MCF 10A (cell line): ENCODE data around the gene NFAT5. TPM values are rescaled to one million over a fixed set of nuclear protein-coding genes. Genes with fewer than 3 reads are reported as not detected.

Experiments
- BruUV-seq: library from RNA; stranded (reverse); fragments of 400-500 nt; replicated peaks from 2 replicates; lab custom pipeline; 2021; lab: Mats Ljungman, UMichigan
- CTCF ChIA-PET: fragments of 300-600 bp; sonication (Branson Sonifier 250); formaldehyde crosslinking; extraction: SDS; loops from one replicate; lab custom pipeline; 2021; ENCODE audit warnings: antibody characterized with exemption, inconsistent platforms; lab: Yijun Ruan, JAX
- POLR2A ChIA-PET: fragments of 300-600, 350-650 bp; sonication (Branson Sonifier 250); formaldehyde crosslinking; extraction: SDS; loops from one replicate; lab custom pipeline; 2020; ENCODE audit warnings: antibody characterized with exemption, inconsistent platforms; lab: Yijun Ruan, JAX
- DNase-seq: peaks from one replicate; pipeline ENCODE4 v3.0.0-alpha.2; 2018; ENCODE audit not compliant: unreplicated experiment
- H3K27ac Mint-ChIP-seq: one replicate; pipeline ENCODE4 v1.8.0; 2022; ENCODE audit warnings: mild to moderate bottlenecking, low read depth, mixed read lengths; ENCODE audit not compliant: unreplicated experiment
- H3K27me3 Mint-ChIP-seq: one replicate; pipeline ENCODE4 v1.8.0; 2022; ENCODE audit warnings: mixed read lengths; ENCODE audit not compliant: insufficient read depth, unreplicated experiment
- H3K36me3 Mint-ChIP-seq: one replicate; pipeline ENCODE4 v1.8.0; 2022; ENCODE audit warnings: mild to moderate bottlenecking, moderate library complexity, mixed read lengths; ENCODE audit not compliant: insufficient read depth, unreplicated experiment
- H3K4me1 Mint-ChIP-seq: one replicate; pipeline ENCODE4 v1.8.0; 2022; ENCODE audit warnings: mixed read lengths; ENCODE audit not compliant: insufficient read depth, unreplicated experiment
- H3K4me3 Mint-ChIP-seq: one replicate; pipeline ENCODE4 v1.8.0; 2022; ENCODE audit warnings: mild to moderate bottlenecking, moderate library complexity, mixed read lengths; ENCODE audit not compliant: unreplicated experiment
- H3K9me3 Mint-ChIP-seq: one replicate; pipeline ENCODE4 v1.8.0; 2022; ENCODE audit warnings: mixed read lengths; ENCODE audit not compliant: unreplicated experiment
- CTCF ChIP-seq: fragments of 200-600 bp; IDR thresholded peaks from one replicate; pipeline ENCODE4 v1.8.0; 2022; ENCODE audit warnings: antibody characterized with exemption, mild to moderate bottlenecking; ENCODE audit not compliant: unreplicated experiment
- intact Hi-C: fragments of 100-400 bp; cut with micrococcal nuclease; formaldehyde crosslinking; loops from 2 replicates; pipeline ENCODE4 v1.14.1; 2022
- total RNA-seq: library from RNA; stranded (reverse); gene quantifications from 2 replicates; pipeline ENCODE4 v1.2.3, GENCODE V29; 2022

NFAT5 gene
- total RNA-seq, 1 experiment from 2014 or later: 46.4 TPM

GRCh38 chr16:69599731-69600130 lies 34.0 kb downstream of the NFAT5 start:
- Mint-ChIP-seq H3K4me1 (peaks cover 36% of the 10 kb centered on the region), H3K27ac (peak overlapping the region; percentile 2)
- TF ChIP-seq CTCF: no peak

DNA sequence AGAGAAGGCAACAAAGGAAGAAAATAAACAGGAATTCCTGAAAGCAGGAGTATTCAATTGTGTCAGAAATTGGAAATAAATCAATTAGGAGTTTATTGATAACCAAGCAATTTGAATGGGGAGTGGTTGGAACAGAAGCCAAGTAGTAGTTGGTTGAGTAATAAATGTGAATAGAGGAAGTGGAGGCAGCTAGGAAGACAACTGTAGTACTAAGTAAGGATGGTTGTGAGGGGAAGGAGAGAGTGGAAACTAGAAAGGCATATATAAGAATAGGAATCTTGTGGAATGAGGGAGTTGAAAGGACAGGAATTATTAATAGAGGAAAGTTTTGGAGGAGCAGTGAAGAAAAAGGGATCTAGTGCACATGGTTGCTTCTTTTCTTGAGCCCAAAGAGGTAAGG lies 34.4 kb downstream of the NFAT5 start:
- intact Hi-C loops: no loop called here
- H3K36me3 Mint-ChIP-seq: peaks cover 26% of the 10 kb centered on the region
- no peak for DNase-seq
- H3K27ac Mint-ChIP-seq: peak overlapping the region; percentile 20
- ChIA-PET POLR2A (no interaction called here), CTCF (interaction anchor here (0.8 kb wide), 1 partner anchor 445 kb away, joined by 3 read pairs; no protein-coding TSS in a partner anchor)
- no TSS peak for BruUV-seq
- H3K4me1 Mint-ChIP-seq: peaks cover 36% of the 10 kb centered on the region
- H3K4me3 Mint-ChIP-seq: no peak overlapping the region
- no peaks in the 10 kb centered on the region for H3K27me3 Mint-ChIP-seq
- TF ChIP-seq CTCF: no peak
- H3K9me3 Mint-ChIP-seq: no peaks in the 10 kb centered on the region

More at GRCh38 chr16:69599731-69600130, 34.0 kb downstream of the NFAT5 start:
- H3K9me3 Mint-ChIP-seq: no peaks in the 10 kb centered on the region
- no TSS peak for BruUV-seq
- no peak for DNase-seq
- H3K36me3 Mint-ChIP-seq: peaks cover 26% of the 10 kb centered on the region
- ChIA-PET POLR2A (interaction anchor here (1.2 kb wide), 1 partner anchor 32 kb away, joined by 3 read pairs; no protein-coding TSS in a partner anchor), CTCF (interaction anchor here (0.8 kb wide), 1 partner anchor 444 kb away, joined by 3 read pairs; no protein-coding TSS in a partner anchor)
- no peak overlapping the region for H3K4me3 Mint-ChIP-seq
- intact Hi-C loops: loop anchor here (5.0 kb wide), 1 partner anchor 262 kb away; the partner anchor contains the start of genes COG8 and NIP7
- no peaks in the 10 kb centered on the region for H3K27me3 Mint-ChIP-seq

DNA sequence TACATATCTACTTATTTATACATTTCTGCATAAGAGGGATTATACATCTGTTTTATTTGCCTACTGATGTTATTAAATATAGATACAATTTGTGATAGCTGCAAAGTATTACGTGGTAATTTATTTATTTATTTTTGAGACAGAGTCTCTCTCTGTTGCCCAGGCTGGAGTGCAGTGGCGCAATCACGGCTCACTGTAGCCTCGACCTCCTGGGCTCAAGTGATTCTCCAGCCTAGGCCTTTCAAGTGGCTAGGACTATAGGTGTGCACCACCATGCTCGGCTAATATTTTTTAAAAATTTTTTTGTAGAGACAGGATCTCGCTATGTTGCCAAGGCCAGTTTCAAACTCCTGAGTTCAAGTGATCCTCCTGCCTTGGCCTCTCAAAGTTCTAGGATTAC lies 35.5 kb downstream of the NFAT5 start:
- no peak for TF ChIP-seq CTCF

GRCh38 chr16:69606985-69607384 lies 41.2 kb downstream of the NFAT5 start:
- BruUV-seq: no TSS peak
- Mint-ChIP-seq H3K27ac (no peak overlapping the region), H3K36me3 (peaks cover 23% of the 10 kb centered on the region), H3K27me3 (no peaks in the 10 kb centered on the region), H3K4me3 (no peak overlapping the region), H3K9me3 (no peaks in the 10 kb centered on the region), H3K4me1 (peaks cover 12% of the 10 kb centered on the region)
- intact Hi-C loops: no loop called here
- ChIA-PET POLR2A (interaction anchor here (1.3 kb wide), 1 partner anchor 12 kb away, joined by 4 read pairs; no protein-coding TSS in a partner anchor), CTCF (no interaction called here)
- no peak for TF ChIP-seq CTCF
- DNase-seq: no peak

More for the DNA sequence above, 35.5 kb downstream of the NFAT5 start:
- H3K9me3 Mint-ChIP-seq: no peaks in the 10 kb centered on the region
- no peaks in the 10 kb centered on the region for H3K27me3 Mint-ChIP-seq
- intact Hi-C loops: no loop called here
- H3K4me1 Mint-ChIP-seq: peaks cover 26% of the 10 kb centered on the region
- POLR2A ChIA-PET: interaction anchor here (0.5 to 1.8 kb wide), 5 partner anchors 13 to 205 kb away, joined by 3 to 4 read pairs (median 3); no protein-coding TSS in a partner anchor
- peaks cover 25% of the 10 kb centered on the region for H3K36me3 Mint-ChIP-seq
- no TSS peak for BruUV-seq
- H3K4me3 Mint-ChIP-seq: no peak overlapping the region
- DNase-seq: no peak
- no peak overlapping the region for H3K27ac Mint-ChIP-seq
- CTCF ChIA-PET: interaction anchor here (0.5 to 1.0 kb wide), 3 partner anchors 11 to 193 kb away, joined by 3 read pairs; no protein-coding TSS in a partner anchor
